GM10248 (cell line): Measurements from ENCODE around the gene PRPH.
"Not testable (repeated sequence)": the region's sequence is repeated elsewhere in the genome, so short reads cannot be mapped to it uniquely, and the experiment has no call there.

Experiments used
- CTCF ChIA-PET: fragments of 300-600 bp; sonication (Branson Sonifier 250); formaldehyde crosslinking; extraction: SDS; loops from one replicate; lab custom pipeline; 2021; ENCODE audit warnings: antibody characterized with exemption; lab: Yijun Ruan, JAX
- POLR2A ChIA-PET: fragments of 350-650 bp; sonication (Branson Sonifier 250); formaldehyde crosslinking; extraction: SDS; loops from one replicate; lab custom pipeline; 2020; ENCODE audit warnings: antibody characterized with exemption; lab: Yijun Ruan, JAX
- DNase-seq: peaks from one replicate; pipeline ENCODE4 v3.0.0; 2012; ENCODE audit errors: extremely low spot score
- CTCF ChIP-seq: IDR thresholded peaks from 2 replicates; pipeline ENCODE4 v1.5.1; 2012; ENCODE audit warnings: mild to moderate bottlenecking, low read depth; ENCODE audit errors: extremely low read depth, missing control alignments, control extremely low read depth

Gene PRPH

DNA sequence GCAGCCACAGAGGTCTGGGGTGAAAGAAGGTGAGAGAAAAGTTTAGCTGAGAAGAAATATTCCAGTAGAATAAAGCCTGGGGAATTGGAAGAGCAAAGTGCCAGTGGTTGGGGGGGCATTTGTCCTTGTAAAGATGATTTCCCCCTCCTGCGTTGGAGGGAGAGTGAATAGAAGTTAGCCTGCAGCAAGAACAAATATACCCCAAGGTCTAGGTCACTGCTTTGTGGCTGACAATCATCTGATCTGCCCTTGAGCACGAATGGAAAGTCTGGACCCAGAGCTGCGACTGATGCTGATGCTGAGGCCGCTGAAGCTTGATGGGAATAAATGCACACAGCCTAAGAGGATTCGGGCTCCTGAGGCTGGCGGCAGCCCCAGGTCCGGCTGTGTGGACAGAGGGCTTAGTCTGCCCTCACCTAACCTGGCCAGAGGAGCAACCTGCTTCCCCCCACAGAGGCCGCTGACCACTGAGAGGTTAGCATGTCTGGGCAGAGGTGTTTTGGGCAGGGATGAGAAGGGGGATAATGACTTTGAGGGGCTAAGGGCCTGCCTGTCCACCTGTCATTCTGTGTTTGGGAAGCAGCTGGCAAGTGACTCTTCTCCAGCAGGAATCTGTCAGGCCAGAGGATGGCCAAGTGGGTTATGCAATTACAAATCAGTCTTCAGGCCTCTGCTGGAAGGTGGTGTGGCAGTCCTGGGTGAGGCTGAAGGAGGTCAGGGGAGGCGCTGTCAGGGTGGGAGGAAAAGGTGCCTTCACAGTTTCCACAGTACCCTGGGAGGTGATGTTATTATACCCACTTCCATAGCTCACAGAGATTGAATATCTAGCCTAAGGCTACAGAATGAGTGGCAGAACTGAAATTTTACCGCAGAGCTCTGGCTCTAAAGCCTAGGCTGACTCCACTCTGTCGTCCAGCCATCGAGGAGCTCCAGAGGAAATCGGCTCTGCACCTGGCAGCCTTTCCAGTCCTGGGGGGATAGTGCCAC lies 18.4 kb upstream of the PRPH start:
- no peak for TF ChIP-seq CTCF
- ChIA-PET POLR2A (interaction anchor here (1.2 to 1.6 kb wide), 2 partner anchors 9 to 11 kb away, joined by 3 to 8 read pairs; no protein-coding TSS in a partner anchor), CTCF (interaction anchor here (0.7 to 4.0 kb wide), 9 partner anchors 10 to 82 kb away, joined by 3 to 25 read pairs (median 4); no protein-coding TSS in a partner anchor)
- DNase-seq: no peak

DNA sequence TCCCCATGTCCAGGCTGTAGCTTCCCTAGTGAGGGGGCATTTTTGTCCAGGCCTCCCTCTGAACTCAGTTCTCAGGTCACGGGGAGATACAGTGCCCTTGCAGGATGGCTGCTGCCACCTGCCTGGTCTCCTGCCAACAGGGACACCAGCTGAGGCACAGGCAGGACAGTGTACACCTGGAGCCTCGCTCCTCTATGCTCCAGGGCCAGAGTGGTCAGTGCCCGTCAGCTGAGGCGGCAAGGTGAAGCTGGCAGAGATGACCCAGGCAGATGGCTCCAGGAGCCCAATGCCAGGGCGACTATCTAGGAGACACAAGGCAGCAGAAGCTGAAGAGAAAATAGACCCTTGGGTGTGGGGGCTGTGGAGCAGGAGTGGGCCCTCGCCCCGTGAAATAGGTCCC lies 17.5 kb upstream of the PRPH start:
- CTCF ChIA-PET: interaction anchor here (0.9 to 4.0 kb wide), 7 partner anchors 10 to 81 kb away, joined by 3 to 25 read pairs (median 4); no protein-coding TSS in a partner anchor
- DNase-seq: no peak
- TF ChIP-seq CTCF: no peak
- POLR2A ChIA-PET: interaction anchor here (1.2 to 1.6 kb wide), 2 partner anchors 10 to 12 kb away, joined by 3 to 8 read pairs; no protein-coding TSS in a partner anchor

DNA sequence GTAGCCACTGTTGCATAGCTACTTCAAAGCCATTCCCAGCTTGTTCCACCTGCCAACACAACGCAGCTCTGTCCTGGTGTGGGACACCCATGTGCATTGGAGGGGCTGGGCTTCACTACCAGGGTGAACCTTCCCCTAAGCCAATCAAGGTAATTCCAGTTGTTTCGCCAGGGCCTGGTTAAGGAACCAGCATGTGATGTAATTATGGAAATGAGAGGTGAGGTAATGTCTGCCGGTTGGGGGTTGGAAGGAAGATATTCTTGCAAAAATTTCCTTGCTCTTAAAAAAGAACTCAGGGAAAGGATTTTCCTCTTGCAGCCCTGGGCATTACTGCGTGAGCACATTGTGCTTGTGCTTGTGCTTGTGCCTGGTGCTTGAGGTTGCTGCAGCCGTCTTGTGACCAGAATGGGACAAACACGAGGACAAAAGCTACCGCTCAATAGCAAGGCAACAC lies 15.2 kb upstream of the PRPH start:
- ChIA-PET POLR2A (interaction anchor here (0.6 kb wide), 1 partner anchor 36 kb away, joined by 3 read pairs; no protein-coding TSS in a partner anchor), CTCF (interaction anchor here (0.7 to 3.0 kb wide), 7 partner anchors 9 to 79 kb away, joined by 3 to 17 read pairs (median 5); partner anchors contain the start of genes C1QL4 and DNAJC22)
- no peak for TF ChIP-seq CTCF
- no peak for DNase-seq

DNA sequence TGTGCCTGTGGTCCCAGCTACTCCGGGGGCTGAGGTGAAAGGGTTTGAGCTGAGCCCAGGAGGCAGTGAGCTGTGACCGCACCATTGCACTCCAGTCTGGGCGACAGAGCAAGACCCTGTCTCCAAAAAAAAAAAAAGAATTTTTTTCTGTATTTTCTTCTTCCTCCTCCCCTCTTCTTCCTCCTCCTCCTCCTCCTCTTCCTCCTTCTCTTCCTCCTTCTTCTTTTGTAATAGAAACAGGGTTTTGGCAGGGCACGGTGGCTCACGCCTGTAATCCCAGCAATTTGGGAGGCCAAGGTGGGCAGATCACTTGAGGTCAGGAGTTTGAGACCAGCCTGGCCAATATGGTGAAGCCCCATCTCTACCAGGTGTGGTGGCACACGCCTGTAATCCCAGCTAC lies 14.4 kb upstream of the PRPH start:
- POLR2A ChIA-PET: interaction anchor here (0.6 kb wide), 1 partner anchor 36 kb away, joined by 3 read pairs; no protein-coding TSS in a partner anchor
- not testable (repeated sequence) for DNase-seq
- CTCF ChIA-PET: interaction anchor here (0.7 to 3.0 kb wide), 6 partner anchors 9 to 78 kb away, joined by 3 to 17 read pairs (median 6); partner anchors contain the start of genes DNAJC22 and PRPH

DNA sequence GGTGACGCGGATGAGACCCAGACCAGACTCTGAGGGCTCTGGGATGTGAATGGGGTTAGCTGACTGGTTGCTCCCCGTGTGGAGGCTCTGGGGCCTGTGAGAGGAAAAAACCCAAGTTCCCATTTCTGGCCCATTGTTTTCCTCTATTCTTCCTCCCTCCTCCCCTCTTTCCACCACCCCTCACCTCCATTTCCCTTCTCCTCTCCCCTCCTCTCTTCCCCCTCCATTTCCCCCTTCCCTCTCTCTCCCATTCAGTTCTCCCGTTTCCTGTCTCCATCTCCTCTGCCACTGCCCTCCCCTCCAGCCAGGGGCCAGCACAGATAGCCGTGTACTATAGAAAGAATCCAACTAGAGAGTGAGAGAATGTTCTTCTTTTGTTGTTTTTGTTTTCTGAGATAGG lies 12.6 kb upstream of the PRPH start:
- POLR2A ChIA-PET: no interaction called here
- CTCF ChIA-PET: interaction anchor here (1.0 to 1.7 kb wide), 2 partner anchors 13 to 231 kb away, joined by 4 to 7 read pairs; partner anchors contain the start of gene PRPH
- DNase-seq: no peak
- TF ChIP-seq CTCF: no peak

DNA sequence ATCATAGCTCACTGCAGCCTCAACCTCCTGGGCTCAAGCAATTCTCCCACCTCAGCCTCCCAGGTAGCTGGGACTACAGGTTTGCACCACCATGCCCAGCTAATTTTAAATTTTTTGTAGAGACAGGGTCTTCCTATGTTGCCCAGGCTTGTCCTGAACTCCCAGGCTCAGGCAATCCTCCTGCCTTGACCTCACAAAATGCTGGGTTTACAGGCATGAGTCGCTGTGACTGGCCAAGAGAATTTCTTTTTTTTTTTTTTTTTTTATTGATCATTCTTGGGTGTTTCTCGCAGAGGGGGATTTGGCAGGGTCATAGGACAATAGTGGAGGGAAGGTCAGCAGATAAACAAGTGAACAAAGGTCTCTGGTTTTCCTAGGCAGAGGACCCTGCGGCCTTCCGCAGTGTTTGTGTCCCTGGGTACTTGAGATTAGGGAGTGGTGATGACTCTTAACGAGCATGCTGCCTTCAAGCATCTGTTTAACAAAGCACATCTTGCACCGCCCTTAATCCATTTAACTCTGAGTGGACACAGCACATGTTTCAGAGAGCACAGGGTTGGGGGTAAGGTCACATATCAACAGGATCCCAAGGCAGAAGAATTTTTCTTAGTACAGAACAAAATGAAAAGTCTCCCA lies 12.1 kb upstream of the PRPH start:
- DNase-seq, POLR2A ChIA-PET: not testable (repeated sequence)
- CTCF ChIA-PET: interaction anchor here (1.0 to 1.7 kb wide), 2 partner anchors 12 to 231 kb away, joined by 4 to 7 read pairs; partner anchors contain the start of gene PRPH
